ENCODE measurements around the gene TXNRD1.

- TF ChIP-seq EZH2 (IDR thresholded peaks at IDR 0.05; ENCODE audit: low read depth, low read length, severe bottlenecking) = no peak
- no peak for TF ChIP-seq SP2 (IDR thresholded peaks at IDR 0.05; ENCODE audit: low read length)
- no peak for TF ChIP-seq SIN3A (conservative IDR thresholded peaks at IDR 0.05 in 1 of 2, IDR thresholded peaks at IDR 0.05 in 1 of 2; ENCODE audit: low read depth in 1 of 2, low read length in 2 of 2)
- TF ChIP-seq CTCF (IDR thresholded peaks at IDR 0.05; ENCODE audit: control extremely low read depth in 1 of 3, insufficient read depth in 1 of 3, low read depth in 1 of 3, low read length in 3 of 3) = no peak
Observed at GRCh38 chr12:104375775-104376174, 160.2 kb downstream of the TXNRD1 start.

Data from H1 (cell line).